MM.1S (cell line): Measurements from ENCODE around the gene HEMK1.

ENCODE experiments used
- CTCF ChIP-seq: fragments of 300-600 bp; sonication (generic); IDR thresholded peaks from 2 replicates; pipeline ENCODE4 v1.5.1; 2016; ENCODE audit warnings: antibody characterized with exemption, low read length, mixed read lengths
- EZH2 ChIP-seq: fragments of 300-600 bp; sonication (generic); optimal IDR thresholded peaks from 2 replicates; pipeline ENCODE3; 2017; ENCODE audit warnings: low read depth, mild to moderate bottlenecking, antibody characterized with exemption, low read length, mixed read lengths
- EZH2phosphoT487 ChIP-seq: fragments of 300-600 bp; sonication (generic); IDR thresholded peaks from 2 replicates; pipeline ENCODE4 v1.6.1; 2018; ENCODE audit warnings: antibody characterized with exemption, low read length

GRCh38 chr3:50564321-50564720 lies 5.0 kb upstream of the HEMK1 start:
- TF ChIP-seq EZH2 (no peak), CTCF (no peak), EZH2phosphoT487 (no peak)
